ENCODE measurements around the gene SPRING1.

The SPRING1 gene

GRCh38 chr12:116691205-116691604 lies 46.7 kb downstream of the SPRING1 start:
- DNase-seq (ENCODE audit: low read depth) = no peak
- no peak overlapping the region for H3K4me3 ChIP-seq (ENCODE audit: low read depth, low read length)

- no peak for DNase-seq (ENCODE audit: low read depth)
- no peak overlapping the region for H3K4me3 ChIP-seq (ENCODE audit: low read depth, low read length)
Measured at GRCh38 chr12:116689979-116690744, 47.7 kb downstream of the SPRING1 start.

- DNase-seq (ENCODE audit: low read depth) = no peak
- no peak overlapping the region for H3K4me3 ChIP-seq (ENCODE audit: low read depth, low read length)
Measured at GRCh38 chr12:116689521-116689920, 48.3 kb downstream of the SPRING1 start.

All from skeletal muscle cell (primary cell).